Activated T-cell treated with anti-CD3 and anti-CD28 coated beads, Interleukin-2, amount 50 U/mL, for 72 hours (primary cell): ENCODE measurements around the gene WDR18. TPM values are rescaled to one million over a fixed set of nuclear protein-coding genes. Genes with fewer than 3 reads are reported as not detected.
A peak's percentile ranks its signal among the peaks of the same experiment; 100 is the strongest.

Experiments
- ATAC-seq, 2 donors: fragments of 150-1000 bp; cut with Tn5 transposase; replicated peaks in 1 of 2; 2 replicates each; pipeline ENCODE4 v1.10.0; 2021; ENCODE audit warnings: moderate library complexity in 2 of 2, mild to moderate bottlenecking in 1 of 2
- DNase-seq, 2 donors: peaks; one replicate each; pipeline ENCODE4 v3.0.0; 2021 to 2022; ENCODE audit warnings: mixed read lengths in 1 of 2
- H3K27ac Mint-ChIP-seq: one replicate; pipeline ENCODE4 v1.8.0; 2022; ENCODE audit warnings: mild to moderate bottlenecking, moderate library complexity, mixed read lengths
- H3K27me3 Mint-ChIP-seq: one replicate; pipeline ENCODE4 v1.8.0; 2022; ENCODE audit warnings: low read depth, mixed read lengths
- H3K36me3 Mint-ChIP-seq, 2 donors: one replicate each; pipeline ENCODE4 v1.8.0; 2022; ENCODE audit warnings: mixed read lengths in 2 of 2, mild to moderate bottlenecking in 1 of 2; ENCODE audit not compliant: insufficient read depth in 2 of 2
- H3K4me1 Mint-ChIP-seq: one replicate; pipeline ENCODE4 v1.8.0; 2022; ENCODE audit warnings: low read depth, mixed read lengths
- H3K4me3 Mint-ChIP-seq, 2 donors: one replicate each; pipeline ENCODE4 v1.8.0; 2022; ENCODE audit warnings: mild to moderate bottlenecking in 2 of 2, mixed read lengths in 2 of 2, moderate library complexity in 2 of 2
- H3K9me3 Mint-ChIP-seq, 2 donors: one replicate each; pipeline ENCODE4 v1.8.0; 2022; ENCODE audit warnings: mixed read lengths in 2 of 2
- total RNA-seq, 2 donors: library from RNA; stranded (reverse); gene quantifications; one replicate each; pipeline ENCODE4 v1.2.3, GENCODE V29; 2022

WDR18 gene
- total RNA-seq, 2 donors from 2014 or later: 59.6 TPM

GRCh38 chr19:964761-965694, 19.1 kb upstream of the WDR18 start:
- Mint-ChIP-seq H3K4me3 (no peak overlapping the region), H3K36me3 (peaks cover 5 to 17% of the 10 kb centered on the region in 2 donors), H3K27ac (no peak overlapping the region), H3K27me3 (no peaks in the 10 kb centered on the region), H3K9me3 (peaks cover 2% of the 10 kb centered on the region in 2 donors), H3K4me1 (no peaks in the 10 kb centered on the region)
- ATAC-seq (no peak), DNase-seq (no peak)

GRCh38 chr19:966485-967088, 17.6 kb upstream of the WDR18 start:
- Mint-ChIP-seq H3K27me3 (no peaks in the 10 kb centered on the region), H3K4me1 (no peaks in the 10 kb centered on the region), H3K27ac (no peak overlapping the region), H3K9me3 (peaks cover 2 to 4% of the 10 kb centered on the region in 2 donors), H3K4me3 (no peak overlapping the region), H3K36me3 (peaks cover 10 to 27% of the 10 kb centered on the region in 2 donors)
- ATAC-seq: no peak
- DNase-seq: no peak

GRCh38 chr19:970695-971094, 13.4 kb upstream of the WDR18 start:
- no peak overlapping the region for H3K4me3 Mint-ChIP-seq
- ATAC-seq (no peak), DNase-seq (no peak)
- H3K4me1 Mint-ChIP-seq: no peaks in the 10 kb centered on the region
- H3K27me3 Mint-ChIP-seq: no peaks in the 10 kb centered on the region
- H3K9me3 Mint-ChIP-seq: peaks cover 0 to 2% of the 10 kb centered on the region in 2 donors
- peak overlapping the region; percentile 85 for H3K27ac Mint-ChIP-seq
- peaks cover 5 to 25% of the 10 kb centered on the region in 2 donors for H3K36me3 Mint-ChIP-seq

- peaks cover 0 to 2% of the 10 kb centered on the region in 2 donors for H3K9me3 Mint-ChIP-seq
- no peak for DNase-seq
- no peak for ATAC-seq
- no peaks in the 10 kb centered on the region for H3K4me1 Mint-ChIP-seq
- no peaks in the 10 kb centered on the region for H3K27me3 Mint-ChIP-seq
- no peak overlapping the region for H3K27ac Mint-ChIP-seq
- H3K4me3 Mint-ChIP-seq: no peak overlapping the region
- H3K36me3 Mint-ChIP-seq: peaks cover 5 to 20% of the 10 kb centered on the region in 2 donors
These were observed 12.3 kb upstream of the WDR18 start for GRCh38 chr19:971795-972194.

GRCh38 chr19:972281-972680, 11.9 kb upstream of the WDR18 start:
- H3K4me1 Mint-ChIP-seq: no peaks in the 10 kb centered on the region
- peaks cover 0 to 2% of the 10 kb centered on the region in 2 donors for H3K9me3 Mint-ChIP-seq
- ATAC-seq (no peak), DNase-seq (no peak)
- no peaks in the 10 kb centered on the region for H3K27me3 Mint-ChIP-seq
- peaks cover 5 to 19% of the 10 kb centered on the region in 2 donors for H3K36me3 Mint-ChIP-seq
- H3K4me3 Mint-ChIP-seq: no peak overlapping the region
- H3K27ac Mint-ChIP-seq: no peak overlapping the region

GRCh38 chr19:973726-974563, 10.2 kb upstream of the WDR18 start:
- H3K36me3 Mint-ChIP-seq: peaks cover 5 to 15% of the 10 kb centered on the region in 2 donors
- H3K4me1 Mint-ChIP-seq: no peaks in the 10 kb centered on the region
- H3K27me3 Mint-ChIP-seq: no peaks in the 10 kb centered on the region
- no peak overlapping the region for H3K4me3 Mint-ChIP-seq
- DNase-seq (no peak), ATAC-seq (no peak)
- H3K27ac Mint-ChIP-seq: no peak overlapping the region
- peaks cover 0 to 2% of the 10 kb centered on the region in 2 donors for H3K9me3 Mint-ChIP-seq

GRCh38 chr19:974564-975257, 9.4 kb upstream of the WDR18 start:
- H3K27ac Mint-ChIP-seq: no peak overlapping the region
- no peak overlapping the region for H3K4me3 Mint-ChIP-seq
- H3K27me3 Mint-ChIP-seq: no peaks in the 10 kb centered on the region
- H3K9me3 Mint-ChIP-seq: peaks cover 0 to 2% of the 10 kb centered on the region in 2 donors
- ATAC-seq (no peak), DNase-seq (no peak)
- peaks cover 5 to 15% of the 10 kb centered on the region in 2 donors for H3K36me3 Mint-ChIP-seq
- no peaks in the 10 kb centered on the region for H3K4me1 Mint-ChIP-seq

GRCh38 chr19:976476-976875, 7.7 kb upstream of the WDR18 start:
- ATAC-seq (no peak), DNase-seq (no peak)
- Mint-ChIP-seq H3K4me1 (no peaks in the 10 kb centered on the region), H3K4me3 (no peak overlapping the region), H3K27me3 (no peaks in the 10 kb centered on the region), H3K36me3 (peaks cover 0 to 5% of the 10 kb centered on the region in 2 donors), H3K27ac (no peak overlapping the region), H3K9me3 (no peaks in the 10 kb centered on the region)

GRCh38 chr19:977058-977464, 7.1 kb upstream of the WDR18 start:
- peaks cover 0 to 3% of the 10 kb centered on the region in 2 donors for H3K36me3 Mint-ChIP-seq
- no peaks in the 10 kb centered on the region for H3K4me1 Mint-ChIP-seq
- H3K27me3 Mint-ChIP-seq: no peaks in the 10 kb centered on the region
- H3K27ac Mint-ChIP-seq: no peak overlapping the region
- no peak overlapping the region for H3K4me3 Mint-ChIP-seq
- DNase-seq: no peak
- H3K9me3 Mint-ChIP-seq: no peaks in the 10 kb centered on the region
- ATAC-seq: no peak

GRCh38 chr19:979318-979741, 4.8 kb upstream of the WDR18 start:
- Mint-ChIP-seq H3K9me3 (no peaks in the 10 kb centered on the region), H3K4me1 (no peaks in the 10 kb centered on the region), H3K4me3 (no peak overlapping the region), H3K27me3 (no peaks in the 10 kb centered on the region), H3K36me3 (peaks cover 1 to 2% of the 10 kb centered on the region in 2 donors), H3K27ac (no peak overlapping the region)
- DNase-seq (no peak), ATAC-seq (no peak)

- no peak for ATAC-seq
- no peaks in the 10 kb centered on the region for H3K9me3 Mint-ChIP-seq
These were observed 3.8 kb upstream of the WDR18 start for GRCh38 chr19:980133-980998.

More at GRCh38 chr19:980133-980998, 3.8 kb upstream of the WDR18 start:
- no peak overlapping the region for H3K27ac Mint-ChIP-seq
- H3K4me3 Mint-ChIP-seq: no peak overlapping the region
- peaks cover 2 to 3% of the 10 kb centered on the region in 2 donors for H3K36me3 Mint-ChIP-seq
- DNase-seq: no peak
- H3K4me1 Mint-ChIP-seq: peaks cover 7% of the 10 kb centered on the region
- H3K27me3 Mint-ChIP-seq: no peaks in the 10 kb centered on the region
